Measurements from ENCODE around the gene OR52E8. TPM values are rescaled to one million over a fixed set of nuclear protein-coding genes. Genes with fewer than 3 reads are reported as not detected.

The OR52E8 gene
- total and polyA plus RNA-seq, 5 donors from 2014 or later = not detected

- Mint-ChIP-seq H3K27ac (no peak overlapping the region), H3K36me3 (no peaks in the 10 kb centered on the region), H3K4me3 (no peak overlapping the region), H3K27me3 (peaks cover 7% of the 10 kb centered on the region), H3K9me3 (peaks cover 0 to 3% (median 0%) of the 10 kb centered on the region in 7 donors), H3K4me1 (no peaks in the 10 kb centered on the region)
- Histone ChIP-seq H3K27me3 (ENCODE audit: control insufficient read depth, insufficient read depth, low read length) (no peaks in the 10 kb centered on the region), H3K9me3 (ENCODE audit: control insufficient read depth in 2 of 2, low read length in 2 of 2) (no peaks in the 10 kb centered on the region), H3K36me3 (ENCODE audit: control insufficient read depth, insufficient read depth, low read length) (no peaks in the 10 kb centered on the region), H3K4me3 (ENCODE audit: low read depth, low read length) (no peak overlapping the region), H3K27ac (ENCODE audit: insufficient read depth, low read length, poor library complexity, severe bottlenecking) (no peak overlapping the region), H3K4me1 (ENCODE audit: control insufficient read depth, insufficient read depth, low read length, poor library complexity, severe bottlenecking) (no peaks in the 10 kb centered on the region)
- ATAC-seq (ENCODE audit: low read depth in 2 of 2) = no peak
- no peak for DNase-seq
Observed at GRCh38 chr11:5831196-5831829, 26.2 kb downstream of the OR52E8 start.

GRCh38 chr11:5818245-5818886 is 39.1 kb downstream of the OR52E8 start:
- peak overlapping the region; percentile 74 for H3K4me3 ChIP-seq (ENCODE audit: low read depth, low read length)
- Mint-ChIP-seq H3K4me3 (peak overlapping the region; percentile 5 to 87 (median 81)), H3K27ac (peak overlapping the region; percentile 33 to 52 (median 33)), H3K36me3 (no peaks in the 10 kb centered on the region), H3K9me3 (no peaks in the 10 kb centered on the region), H3K4me1 (peaks cover 0 to 11% (median 6%) of the 10 kb centered on the region in 4 donors), H3K27me3 (no peaks in the 10 kb centered on the region)
- H3K27ac ChIP-seq (ENCODE audit: insufficient read depth, low read length, poor library complexity, severe bottlenecking) = no peak overlapping the region
- peaks cover 9% of the 10 kb centered on the region for H3K4me1 ChIP-seq (ENCODE audit: control insufficient read depth, insufficient read depth, low read length, poor library complexity, severe bottlenecking)
- ATAC-seq (ENCODE audit: low read depth in 2 of 2) (no peak), DNase-seq (peak in 2 of 3 donors; percentile 2 to 39)
- no peaks in the 10 kb centered on the region for H3K36me3 ChIP-seq (ENCODE audit: control insufficient read depth, insufficient read depth, low read length)
- no peaks in the 10 kb centered on the region for H3K27me3 ChIP-seq (ENCODE audit: control insufficient read depth, insufficient read depth, low read length)
- no peaks in the 10 kb centered on the region for H3K9me3 ChIP-seq (ENCODE audit: control insufficient read depth in 2 of 2, low read length in 2 of 2)

GRCh38 chr11:5815534-5815933 is 42.0 kb downstream of the OR52E8 start:
- Histone ChIP-seq H3K4me1 (ENCODE audit: control insufficient read depth, insufficient read depth, low read length, poor library complexity, severe bottlenecking) (peaks cover 9% of the 10 kb centered on the region), H3K4me3 (ENCODE audit: low read depth, low read length) (no peak overlapping the region), H3K27ac (ENCODE audit: insufficient read depth, low read length, poor library complexity, severe bottlenecking) (no peak overlapping the region), H3K27me3 (ENCODE audit: control insufficient read depth, insufficient read depth, low read length) (no peaks in the 10 kb centered on the region), H3K9me3 (ENCODE audit: control insufficient read depth in 2 of 2, low read length in 2 of 2) (no peaks in the 10 kb centered on the region), H3K36me3 (ENCODE audit: control insufficient read depth, insufficient read depth, low read length) (no peaks in the 10 kb centered on the region)
- ATAC-seq (ENCODE audit: low read depth in 2 of 2) = no peak
- Mint-ChIP-seq H3K27me3 (peaks cover 4% of the 10 kb centered on the region), H3K36me3 (no peaks in the 10 kb centered on the region), H3K4me1 (peaks cover 0 to 11% (median 6%) of the 10 kb centered on the region in 4 donors), H3K9me3 (no peaks in the 10 kb centered on the region), H3K27ac (no peak overlapping the region), H3K4me3 (no peak overlapping the region)
- no peak for DNase-seq

GRCh38 chr11:5809905-5810795 is 47.3 kb downstream of the OR52E8 start:
- no peak overlapping the region for H3K27ac Mint-ChIP-seq

GRCh38 chr11:5809122-5809519 is 48.4 kb downstream of the OR52E8 start:
- H3K4me3 Mint-ChIP-seq = peak overlapping the region; percentile 43 to 93 (median 88)
- Histone ChIP-seq H3K27me3 (ENCODE audit: control insufficient read depth, insufficient read depth, low read length) (peaks cover 8% of the 10 kb centered on the region), H3K4me1 (ENCODE audit: control insufficient read depth, insufficient read depth, low read length, poor library complexity, severe bottlenecking) (peaks cover 9% of the 10 kb centered on the region), H3K27ac (ENCODE audit: insufficient read depth, low read length, poor library complexity, severe bottlenecking) (no peak overlapping the region), H3K9me3 (ENCODE audit: control insufficient read depth in 2 of 2, low read length in 2 of 2) (no peaks in the 10 kb centered on the region), H3K4me3 (ENCODE audit: low read depth, low read length) (peak overlapping the region; percentile 68), H3K36me3 (ENCODE audit: control insufficient read depth, insufficient read depth, low read length) (no peaks in the 10 kb centered on the region)
- peak overlapping the region in 1 of 3 donors; percentile 80 for H3K27ac Mint-ChIP-seq
- ATAC-seq (ENCODE audit: low read depth in 2 of 2) (no peak), DNase-seq (peak in 1 of 3 donors; percentile 20)
- peaks cover 29% of the 10 kb centered on the region for H3K27me3 Mint-ChIP-seq
- H3K36me3 Mint-ChIP-seq = no peaks in the 10 kb centered on the region
- peaks cover 0 to 6% (median 0%) of the 10 kb centered on the region in 7 donors for H3K9me3 Mint-ChIP-seq
- peaks cover 0 to 15% (median 9%) of the 10 kb centered on the region in 4 donors for H3K4me1 Mint-ChIP-seq

More at GRCh38 chr11:5809905-5810795, 47.3 kb downstream of the OR52E8 start:
- DNase-seq (no peak), ATAC-seq (ENCODE audit: low read depth in 2 of 2) (no peak)
- Histone ChIP-seq H3K27ac (ENCODE audit: insufficient read depth, low read length, poor library complexity, severe bottlenecking) (no peak overlapping the region), H3K36me3 (ENCODE audit: control insufficient read depth, insufficient read depth, low read length) (no peaks in the 10 kb centered on the region), H3K9me3 (ENCODE audit: control insufficient read depth in 2 of 2, low read length in 2 of 2) (no peaks in the 10 kb centered on the region), H3K4me3 (ENCODE audit: low read depth, low read length) (no peak overlapping the region), H3K27me3 (ENCODE audit: control insufficient read depth, insufficient read depth, low read length) (peaks cover 8% of the 10 kb centered on the region), H3K4me1 (ENCODE audit: control insufficient read depth, insufficient read depth, low read length, poor library complexity, severe bottlenecking) (peaks cover 9% of the 10 kb centered on the region)
- Mint-ChIP-seq H3K4me3 (no peak overlapping the region), H3K27me3 (peaks cover 25% of the 10 kb centered on the region), H3K4me1 (peaks cover 0 to 19% (median 9%) of the 10 kb centered on the region in 4 donors), H3K9me3 (peaks cover 0 to 2% (median 0%) of the 10 kb centered on the region in 7 donors), H3K36me3 (no peaks in the 10 kb centered on the region)

GRCh38 chr11:5808500-5809121 is 48.9 kb downstream of the OR52E8 start, which contains the start of gene OR52N2:
Gene OR52N2 (plus strand): TSS chr11:5808924. CDS start chr11:5820336, 11,412 bp downstream.
- H3K27me3 Mint-ChIP-seq = peaks cover 29% of the 10 kb centered on the region
- Histone ChIP-seq H3K4me1 (ENCODE audit: control insufficient read depth, insufficient read depth, low read length, poor library complexity, severe bottlenecking) (peaks cover 9% of the 10 kb centered on the region), H3K9me3 (ENCODE audit: control insufficient read depth in 2 of 2, low read length in 2 of 2) (no peaks in the 10 kb centered on the region), H3K4me3 (ENCODE audit: low read depth, low read length) (peak within 1 kb of the TSS; percentile 68), H3K27ac (ENCODE audit: insufficient read depth, low read length, poor library complexity, severe bottlenecking) (no peak within 1 kb of the TSS), H3K36me3 (ENCODE audit: control insufficient read depth, insufficient read depth, low read length) (no peaks in the 10 kb centered on the region), H3K27me3 (ENCODE audit: control insufficient read depth, insufficient read depth, low read length) (peaks cover 8% of the 10 kb centered on the region)
- H3K9me3 Mint-ChIP-seq = peaks cover 0 to 7% (median 0%) of the 10 kb centered on the region in 7 donors
- peak within 1 kb of the TSS in 1 of 3 donors; percentile 80 for H3K27ac Mint-ChIP-seq
- peak; percentile 73 to 80 for ATAC-seq (ENCODE audit: low read depth in 2 of 2)
- peak; percentile 54 to 69 (median 65) for DNase-seq
- peaks cover 0 to 15% (median 9%) of the 10 kb centered on the region in 4 donors for H3K4me1 Mint-ChIP-seq
- no peaks in the 10 kb centered on the region for H3K36me3 Mint-ChIP-seq
- peak within 1 kb of the TSS; percentile 43 to 93 (median 88) for H3K4me3 Mint-ChIP-seq

- Mint-ChIP-seq H3K9me3 (peaks cover 0 to 12% (median 2%) of the 10 kb centered on the region in 7 donors), H3K27ac (no peak overlapping the region), H3K4me3 (no peak overlapping the region), H3K4me1 (peaks cover 0 to 15% (median 9%) of the 10 kb centered on the region in 4 donors), H3K27me3 (peaks cover 29% of the 10 kb centered on the region), H3K36me3 (no peaks in the 10 kb centered on the region)
- Histone ChIP-seq H3K27me3 (ENCODE audit: control insufficient read depth, insufficient read depth, low read length) (peaks cover 8% of the 10 kb centered on the region), H3K4me3 (ENCODE audit: low read depth, low read length) (no peak overlapping the region), H3K4me1 (ENCODE audit: control insufficient read depth, insufficient read depth, low read length, poor library complexity, severe bottlenecking) (peaks cover 9% of the 10 kb centered on the region), H3K36me3 (ENCODE audit: control insufficient read depth, insufficient read depth, low read length) (no peaks in the 10 kb centered on the region), H3K9me3 (ENCODE audit: control insufficient read depth in 2 of 2, low read length in 2 of 2) (no peaks in the 10 kb centered on the region), H3K27ac (ENCODE audit: insufficient read depth, low read length, poor library complexity, severe bottlenecking) (no peak overlapping the region)
- ATAC-seq (ENCODE audit: low read depth in 2 of 2) (no peak), DNase-seq (no peak)
Observed at GRCh38 chr11:5807580-5807979, 49.9 kb downstream of the OR52E8 start.

All from CD4-positive, CD25-positive, alpha-beta regulatory T cell (primary cell).